GM12872 (cell line): ENCODE data around the gene ZNF827.

ENCODE experiments used
- TF ChIP-seq, protein P1 (sequence below): IDR thresholded peaks from 3 replicates; pipeline ENCODE4 v1.5.1; 2011; ENCODE audit warnings: low read depth, mild to moderate bottlenecking, low read length, moderate library complexity; ENCODE audit not compliant: insufficient read depth

Gene ZNF827

DNA sequence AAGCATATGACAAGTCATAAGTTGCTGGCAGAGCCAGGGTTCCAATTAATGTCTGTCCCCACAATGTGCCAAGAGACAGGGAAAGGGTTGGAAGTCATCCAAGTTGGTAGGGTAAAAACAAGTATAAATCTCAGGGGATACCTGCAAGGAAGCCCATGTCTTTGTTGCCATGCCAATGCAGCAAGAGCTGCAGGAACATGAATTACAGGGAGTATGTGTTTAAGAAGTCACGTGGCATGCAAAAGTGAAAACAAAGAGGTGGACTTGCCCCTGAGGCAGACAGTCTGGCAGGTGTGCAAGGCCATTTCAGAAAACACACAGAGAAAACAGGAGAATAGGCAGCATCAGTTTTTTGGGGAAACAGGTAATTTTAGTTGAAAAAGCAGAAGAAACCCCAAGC, 229.3 kb downstream of the ZNF827 start:
- TF ChIP-seq, protein P1, sequence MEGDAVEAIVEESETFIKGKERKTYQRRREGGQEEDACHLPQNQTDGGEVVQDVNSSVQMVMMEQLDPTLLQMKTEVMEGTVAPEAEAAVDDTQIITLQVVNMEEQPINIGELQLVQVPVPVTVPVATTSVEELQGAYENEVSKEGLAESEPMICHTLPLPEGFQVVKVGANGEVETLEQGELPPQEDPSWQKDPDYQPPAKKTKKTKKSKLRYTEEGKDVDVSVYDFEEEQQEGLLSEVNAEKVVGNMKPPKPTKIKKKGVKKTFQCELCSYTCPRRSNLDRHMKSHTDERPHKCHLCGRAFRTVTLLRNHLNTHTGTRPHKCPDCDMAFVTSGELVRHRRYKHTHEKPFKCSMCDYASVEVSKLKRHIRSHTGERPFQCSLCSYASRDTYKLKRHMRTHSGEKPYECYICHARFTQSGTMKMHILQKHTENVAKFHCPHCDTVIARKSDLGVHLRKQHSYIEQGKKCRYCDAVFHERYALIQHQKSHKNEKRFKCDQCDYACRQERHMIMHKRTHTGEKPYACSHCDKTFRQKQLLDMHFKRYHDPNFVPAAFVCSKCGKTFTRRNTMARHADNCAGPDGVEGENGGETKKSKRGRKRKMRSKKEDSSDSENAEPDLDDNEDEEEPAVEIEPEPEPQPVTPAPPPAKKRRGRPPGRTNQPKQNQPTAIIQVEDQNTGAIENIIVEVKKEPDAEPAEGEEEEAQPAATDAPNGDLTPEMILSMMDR: no peak
